HepG2 (cell line): Measurements from ENCODE around the gene SPDYE16. TPM values are rescaled to one million over a fixed set of nuclear protein-coding genes. Genes with fewer than 3 reads are reported as not detected.

Experiments used
- ARID5B ChIP-seq: IDR thresholded peaks from 2 replicates; pipeline ENCODE4 v1.4.0; 2020; ENCODE audit warnings: mild to moderate bottlenecking, missing genetic modification reagents
- ATAD3A ChIP-seq: sonication (generic); formaldehyde crosslinking; IDR thresholded peaks from 2 replicates; pipeline ENCODE4 v1.4.0; 2020; ENCODE audit warnings: missing genetic modification reagents
- GMEB1 ChIP-seq: sonication (generic); formaldehyde crosslinking; IDR thresholded peaks from 2 replicates; pipeline ENCODE4 v1.5.1; 2020; ENCODE audit warnings: missing genetic modification reagents, mild to moderate bottlenecking, borderline replicate concordance
- IRF2 ChIP-seq: IDR thresholded peaks from 2 replicates; pipeline ENCODE4 v1.6.1; 2018; ENCODE audit warnings: missing genetic modification reagents, missing compliant biosample characterization
- KAT8 ChIP-seq: IDR thresholded peaks from 2 replicates; pipeline ENCODE4 v1.6.1; 2016; ENCODE audit warnings: missing genetic modification reagents, missing compliant biosample characterization
- MYNN ChIP-seq: sonication (generic); formaldehyde crosslinking; IDR thresholded peaks from 2 replicates; pipeline ENCODE4 v1.4.0; 2020; ENCODE audit warnings: mild to moderate bottlenecking, low read depth, missing genetic modification reagents
- PAWR ChIP-seq: sonication (generic); formaldehyde crosslinking; IDR thresholded peaks from 2 replicates; pipeline ENCODE4 v1.4.0; 2020; ENCODE audit warnings: missing genetic modification reagents, mild to moderate bottlenecking, borderline replicate concordance
- PHF5A ChIP-seq: IDR thresholded peaks from one replicate; pipeline ENCODE4 v1.6.1; 2018; ENCODE audit warnings: low read depth, missing genetic modification reagents; ENCODE audit not compliant: unreplicated experiment
- PRPF4 ChIP-seq: fragments of 200-400 bp; formaldehyde crosslinking; IDR thresholded peaks from 2 replicates; pipeline ENCODE4 v1.6.1; 2016; ENCODE audit warnings: low read length, low read depth; ENCODE audit not compliant: poor library complexity, severe bottlenecking
- TOE1 ChIP-seq: sonication (generic); formaldehyde crosslinking; IDR thresholded peaks from 2 replicates; pipeline ENCODE4 v1.4.0; 2020; ENCODE audit warnings: mild to moderate bottlenecking, missing genetic modification reagents
- ZBTB1 ChIP-seq: sonication (generic); formaldehyde crosslinking; IDR thresholded peaks from 2 replicates; pipeline ENCODE4 v1.4.0; 2020; ENCODE audit warnings: missing genetic modification reagents, borderline replicate concordance
- ZFP82 ChIP-seq: sonication (generic); formaldehyde crosslinking; IDR thresholded peaks from 2 replicates; pipeline ENCODE4 v1.5.1; 2020; ENCODE audit warnings: mild to moderate bottlenecking, missing genetic modification reagents, borderline replicate concordance
- ZNF280D ChIP-seq: sonication (generic); formaldehyde crosslinking; IDR thresholded peaks from 2 replicates; pipeline ENCODE4 v1.5.1; 2020; ENCODE audit warnings: mild to moderate bottlenecking, missing genetic modification reagents
- ZNF333 ChIP-seq: sonication (generic); formaldehyde crosslinking; IDR thresholded peaks from 2 replicates; pipeline ENCODE4 v1.4.0; 2020; ENCODE audit warnings: mild to moderate bottlenecking, missing genetic modification reagents, borderline replicate concordance
- ZNF460 ChIP-seq: sonication (generic); formaldehyde crosslinking; IDR thresholded peaks from 2 replicates; pipeline ENCODE4 v1.5.1; 2020; ENCODE audit warnings: missing genetic modification reagents, mild to moderate bottlenecking, borderline replicate concordance
- ZNF749 ChIP-seq: sonication (generic); formaldehyde crosslinking; IDR thresholded peaks from 2 replicates; pipeline ENCODE4 v1.8.0; 2022; ENCODE audit warnings: mild to moderate bottlenecking, missing genetic modification reagents, moderate library complexity, borderline replicate concordance
- polyA plus RNA-seq, 8 experiments: library from polyadenylated mRNA; depleted of rRNA in 3 of 8; stranded (reverse) in 7 of 8; unstranded in 1 of 8; fragments of >200 nt; fragmentation: Illumina TruSeq in 4 of 8; extraction: Trizol in 4 of 8; gene quantifications; 2 replicates each; pipeline versions ENCODE4 v1.2.1 to v1.2.3, GENCODE V29; 2011 to 2016; ENCODE audit warnings: low read depth in 4 of 8, missing spikeins in 1 of 8, mixed read lengths in 1 of 8; ENCODE audit not compliant: insufficient read depth in 1 of 8
- total RNA-seq, 5 experiments: library from RNA; depleted of rRNA; stranded (reverse); fragments of >200 nt; fragmentation: Illumina TruSeq; extraction: Trizol; gene quantifications; 2 replicates each; pipeline ENCODE4 v1.2.3, GENCODE V29; 2016; ENCODE audit warnings: low read depth in 1 of 5
- TF ChIP-seq, protein P1 (sequence below): sonication (generic); formaldehyde crosslinking; conservative IDR thresholded peaks from 2 replicates; pipeline ENCODE4 v1.4.0; 2020; ENCODE audit warnings: missing genetic modification reagents

The SPDYE16 gene
- total and polyA plus RNA-seq, 2 of the 13 experiments (the other 11 are each of a cell fraction or from before 2014, with no cell fraction given) = 0.11 TPM; not detected in 1

DNA sequence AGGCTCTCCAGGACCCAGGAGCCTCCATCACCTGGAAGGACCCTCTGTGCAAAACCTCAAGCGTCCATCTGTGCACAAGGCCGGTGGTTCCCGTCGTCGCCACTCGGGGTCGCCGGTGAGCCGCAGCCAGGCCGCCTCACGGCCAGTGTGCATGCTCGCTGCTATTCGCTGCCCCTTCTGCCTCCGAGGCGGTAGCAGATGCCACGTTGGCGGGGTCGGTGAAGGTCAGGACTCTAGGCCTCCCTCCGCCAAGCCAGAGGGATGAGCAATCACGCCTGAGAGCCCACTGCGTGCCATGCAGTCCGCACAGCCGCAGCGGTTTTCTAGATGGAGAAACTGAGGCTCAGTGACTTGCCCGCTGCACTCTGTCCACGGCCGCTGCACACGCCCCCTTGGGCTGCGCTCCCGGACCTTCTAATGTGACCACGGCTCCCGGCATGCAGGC is 27.1 kb downstream of the SPDYE16 start (continued):
- TF ChIP-seq, protein P1, sequence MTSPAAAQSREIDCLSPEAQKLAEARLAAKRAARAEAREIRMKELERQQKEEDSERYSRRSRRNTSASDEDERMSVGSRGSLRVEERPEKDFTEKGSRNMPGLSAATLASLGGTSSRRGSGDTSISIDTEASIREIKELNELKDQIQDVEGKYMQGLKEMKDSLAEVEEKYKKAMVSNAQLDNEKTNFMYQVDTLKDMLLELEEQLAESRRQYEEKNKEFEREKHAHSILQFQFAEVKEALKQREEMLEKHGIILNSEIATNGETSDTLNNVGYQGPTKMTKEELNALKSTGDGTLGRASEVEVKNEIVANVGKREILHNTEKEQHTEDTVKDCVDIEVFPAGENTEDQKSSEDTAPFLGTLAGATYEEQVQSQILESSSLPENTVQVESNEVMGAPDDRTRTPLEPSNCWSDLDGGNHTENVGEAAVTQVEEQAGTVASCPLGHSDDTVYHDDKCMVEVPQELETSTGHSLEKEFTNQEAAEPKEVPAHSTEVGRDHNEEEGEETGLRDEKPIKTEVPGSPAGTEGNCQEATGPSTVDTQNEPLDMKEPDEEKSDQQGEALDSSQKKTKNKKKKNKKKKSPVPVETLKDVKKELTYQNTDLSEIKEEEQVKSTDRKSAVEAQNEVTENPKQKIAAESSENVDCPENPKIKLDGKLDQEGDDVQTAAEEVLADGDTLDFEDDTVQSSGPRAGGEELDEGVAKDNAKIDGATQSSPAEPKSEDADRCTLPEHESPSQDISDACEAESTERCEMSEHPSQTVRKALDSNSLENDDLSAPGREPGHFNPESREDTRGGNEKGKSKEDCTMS (CRISPR knock-in tag) = no peak
- TF ChIP-seq ZNF460 (CRISPR knock-in tag) (no peak), IRF2 (CRISPR knock-in tag) (peak; percentile 69), ZNF333 (CRISPR knock-in tag) (peak; percentile 59; the same call in 1 of the 2 replicates), KAT8 (peak; percentile 24; the same call in 1 of the 2 replicates), PRPF4 (no peak), PHF5A (no peak), ATAD3A (no peak), ZFP82 (no peak), ZNF749 (0 out of 2 replicates have a peak, but pooled peaks have one; percentile 66), ZBTB1 (CRISPR knock-in tag) (no peak), PAWR (0 out of 2 replicates have a peak, but pooled peaks have one; percentile 44), TOE1 (CRISPR knock-in tag) (no peak), ARID5B (CRISPR knock-in tag) (peak; percentile 44), MYNN (CRISPR knock-in tag) (no peak; the same call in 1 of the 2 replicates), GMEB1 (CRISPR knock-in tag) (peak; percentile 53; the same call in 1 of the 2 replicates), ZNF280D (no peak)
